Vagina (tissue), 2 donors: ENCODE measurements around the gene CENPW. TPM values are rescaled to one million over a fixed set of nuclear protein-coding genes. Genes with fewer than 3 reads are reported as not detected.

Experiments used
- DNase-seq, 2 donors: peaks; one replicate each; pipeline ENCODE4 v3.0.0-alpha.2; 2017; ENCODE audit errors: extremely low spot score in 2 of 2
- H3K27ac ChIP-seq: fragments of 200-600 bp; sonication (generic); one replicate; pipeline ENCODE4 v1.5.1; 2019
- H3K27me3 ChIP-seq: fragments of 200-600 bp; sonication (generic); one replicate; pipeline ENCODE4 v1.5.1; 2019
- H3K36me3 ChIP-seq, 2 donors: fragments of 200-600 bp; sonication (generic); one replicate each; pipeline ENCODE4 v1.5.1; 2017 to 2019
- H3K4me1 ChIP-seq: fragments of 200-600 bp; sonication (generic); one replicate; pipeline ENCODE4 v1.5.1; 2019
- H3K4me3 ChIP-seq, 2 donors: fragments of 200-600 bp; sonication (generic); 1 replicate in 1 of 2; 2 replicates in 1 of 2; pipeline ENCODE4 v1.5.1; 2016 to 2019
- H3K9me3 ChIP-seq: fragments of 200-600 bp; sonication (generic); one replicate; pipeline ENCODE4 v1.5.1; 2019
- CTCF ChIP-seq, 3 experiments: fragments of 450-650 bp in 2 of 3; fragments of 200-600 bp in 1 of 3; sonication (generic) in 1 of 3; IDR thresholded peaks; one replicate each; pipeline ENCODE4 v1.5.1; 2017 to 2019; ENCODE audit warnings: antibody characterized with exemption in 3 of 3, mild to moderate bottlenecking in 2 of 3, moderate library complexity in 2 of 3
- POLR2A ChIP-seq, 2 donors: fragments of 450-650 bp; IDR thresholded peaks; one replicate each; pipeline ENCODE4 v1.6.1; 2017; ENCODE audit warnings: antibody characterized with exemption in 2 of 2, mild to moderate bottlenecking in 2 of 2, moderate library complexity in 2 of 2
- POLR2AphosphoS5 ChIP-seq, 2 donors: sonication (generic); formaldehyde crosslinking; IDR thresholded peaks; one replicate each; pipeline ENCODE4 v1.9.0; 2017; ENCODE audit warnings: antibody characterized with exemption in 2 of 2, mild to moderate bottlenecking in 2 of 2, low read depth in 1 of 2; ENCODE audit not compliant: insufficient read depth in 1 of 2
- intact Hi-C: fragments of 100-400 bp; cut with DNase I; formaldehyde crosslinking; loops from one replicate; pipeline ENCODE4 v1.15.1; 2023
- total RNA-seq: library from RNA; depleted of rRNA; stranded (reverse); fragments of >200 nt; gene quantifications from one replicate; pipeline ENCODE4 v1.2.3, GENCODE V29; 2016

The CENPW gene
- total RNA-seq, 1 donor from 2014 or later = 6.4 TPM

DNA sequence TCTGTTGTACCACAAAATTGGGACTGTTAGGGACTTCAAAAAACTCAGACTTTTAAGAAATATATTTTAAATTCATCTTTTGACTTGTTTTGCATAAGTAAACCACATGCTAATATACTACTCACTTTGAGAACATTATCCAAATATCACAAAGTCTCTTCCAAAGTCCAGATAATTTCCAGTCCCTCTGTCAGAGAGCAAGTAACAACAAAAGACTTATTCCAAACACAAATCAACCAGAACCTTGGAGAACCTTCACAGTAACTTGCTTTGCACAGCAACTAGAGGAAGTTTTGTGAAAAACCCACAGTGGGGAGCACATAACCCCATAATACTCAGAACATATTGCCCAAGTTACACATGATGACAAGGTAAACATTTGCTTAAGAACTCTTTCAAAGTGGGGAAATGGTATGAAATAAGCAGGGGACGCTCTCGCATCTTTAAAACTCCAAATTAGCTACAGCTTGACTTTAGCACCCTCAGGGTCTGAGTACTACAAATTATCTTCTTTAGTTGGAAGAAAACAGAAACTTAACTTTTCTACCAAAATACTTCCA lies 37.8 kb downstream of the CENPW start:
- no peaks in the 10 kb centered on the region for H3K9me3 ChIP-seq
- H3K4me3 ChIP-seq = no peak overlapping the region
- H3K27me3 ChIP-seq = no peaks in the 10 kb centered on the region
- intact Hi-C loops = no loop called here
- TF ChIP-seq POLR2AphosphoS5 (IDR thresholded peaks at IDR 0.05; ENCODE audit: insufficient read depth in 1 of 2, low read depth in 1 of 2) (no peak), POLR2A (IDR thresholded peaks at IDR 0.05) (no peak), CTCF (IDR thresholded peaks at IDR 0.05) (no peak)
- DNase-seq = no peak
- H3K27ac ChIP-seq = no peak overlapping the region
- H3K4me1 ChIP-seq = no peaks in the 10 kb centered on the region
- no peaks in the 10 kb centered on the region for H3K36me3 ChIP-seq

- no peak for DNase-seq
- Histone ChIP-seq H3K27me3 (no peaks in the 10 kb centered on the region), H3K4me3 (no peak overlapping the region), H3K9me3 (no peaks in the 10 kb centered on the region), H3K4me1 (no peaks in the 10 kb centered on the region), H3K27ac (no peak overlapping the region), H3K36me3 (no peaks in the 10 kb centered on the region)
- no peak for TF ChIP-seq CTCF (IDR thresholded peaks at IDR 0.05)
- TF ChIP-seq POLR2AphosphoS5 (IDR thresholded peaks at IDR 0.05; ENCODE audit: insufficient read depth in 1 of 2, low read depth in 1 of 2) = no peak
- no peak for TF ChIP-seq POLR2A (IDR thresholded peaks at IDR 0.05)
- intact Hi-C loops = no loop called here
Observed at GRCh38 chr6:126380072-126380583, 40.2 kb downstream of the CENPW start.

DNA sequence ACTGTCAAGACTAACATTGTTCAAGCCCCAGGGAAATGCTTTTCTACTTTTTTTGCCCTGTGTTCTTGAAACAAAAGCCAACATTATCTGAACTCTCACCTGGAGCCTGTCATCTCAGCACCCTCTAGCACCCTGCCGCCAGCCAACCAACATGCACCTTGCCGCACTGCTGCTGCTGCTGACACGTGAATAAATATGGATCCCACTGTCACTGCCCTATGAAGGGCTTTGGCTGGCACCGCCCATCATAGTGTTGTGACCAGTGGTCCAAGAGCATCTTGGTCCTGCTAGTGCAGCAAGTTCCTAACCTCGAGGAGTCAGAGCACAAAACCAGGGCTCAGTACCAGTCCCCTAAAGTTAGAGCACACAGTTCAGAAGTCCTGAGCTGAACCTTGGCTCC lies 41.6 kb downstream of the CENPW start:
- H3K36me3 ChIP-seq = no peaks in the 10 kb centered on the region
- no peak for TF ChIP-seq CTCF (IDR thresholded peaks at IDR 0.05)
- no peak for TF ChIP-seq POLR2AphosphoS5 (IDR thresholded peaks at IDR 0.05; ENCODE audit: insufficient read depth in 1 of 2, low read depth in 1 of 2)
- no peak for TF ChIP-seq POLR2A (IDR thresholded peaks at IDR 0.05)
- H3K4me3 ChIP-seq = no peak overlapping the region
- H3K4me1 ChIP-seq = no peaks in the 10 kb centered on the region
- no peak for DNase-seq
- no peak overlapping the region for H3K27ac ChIP-seq
- no peaks in the 10 kb centered on the region for H3K9me3 ChIP-seq
- H3K27me3 ChIP-seq = no peaks in the 10 kb centered on the region
- intact Hi-C loops = no loop called here

GRCh38 chr6:126383203-126383602 lies 43.3 kb downstream of the CENPW start:
- no peaks in the 10 kb centered on the region for H3K27me3 ChIP-seq
- H3K4me1 ChIP-seq = no peaks in the 10 kb centered on the region
- H3K4me3 ChIP-seq = no peak overlapping the region
- intact Hi-C loops = no loop called here
- DNase-seq = no peak
- no peaks in the 10 kb centered on the region for H3K36me3 ChIP-seq
- no peaks in the 10 kb centered on the region for H3K9me3 ChIP-seq
- H3K27ac ChIP-seq = no peak overlapping the region
- TF ChIP-seq CTCF (IDR thresholded peaks at IDR 0.05) (no peak), POLR2AphosphoS5 (IDR thresholded peaks at IDR 0.05; ENCODE audit: insufficient read depth in 1 of 2, low read depth in 1 of 2) (no peak)

- TF ChIP-seq POLR2AphosphoS5 (IDR thresholded peaks at IDR 0.05; ENCODE audit: insufficient read depth in 1 of 2, low read depth in 1 of 2) = no peak
- TF ChIP-seq CTCF (IDR thresholded peaks at IDR 0.05) = no peak
- no peak for TF ChIP-seq POLR2A (IDR thresholded peaks at IDR 0.05)
- H3K27ac ChIP-seq = no peak overlapping the region
- no peaks in the 10 kb centered on the region for H3K4me1 ChIP-seq
- no peaks in the 10 kb centered on the region for H3K27me3 ChIP-seq
- no peaks in the 10 kb centered on the region for H3K9me3 ChIP-seq
- no peak for DNase-seq
- no peaks in the 10 kb centered on the region for H3K36me3 ChIP-seq
- intact Hi-C loops = no loop called here
- H3K4me3 ChIP-seq = no peak overlapping the region
Observed at GRCh38 chr6:126385536-126385935, 45.6 kb downstream of the CENPW start.
